ENCODE results near the gene CHRNA9. TPM values are rescaled to one million over a fixed set of nuclear protein-coding genes. Genes with fewer than 3 reads are reported as not detected.
A peak's percentile ranks its signal among the peaks of the same experiment; 100 is the strongest.

CHRNA9 gene
- total and polyA plus RNA-seq, 3 experiments from 2014 or later: 0.11 to 0.14 TPM; not detected in 1

GRCh38 chr4:40340030-40340429 lies 4.9 kb downstream of the CHRNA9 start:
- Mint-ChIP-seq H3K27ac (no peak overlapping the region), H3K27me3 (peaks cover 0 to 10% of the 10 kb centered on the region in 2 donors), H3K4me3 (no peak overlapping the region), H3K4me1 (no peaks in the 10 kb centered on the region), H3K9me3 (peaks cover 0 to 4% (median 0%) of the 10 kb centered on the region in 5 donors), H3K36me3 (peaks cover 0 to 4% (median 0%) of the 10 kb centered on the region in 3 donors)
- ChIA-PET POLR2A (no interaction called here), CTCF (no interaction called here)
- H3K9me3 ChIP-seq (ENCODE audit: low read length): no peaks in the 10 kb centered on the region
- DNase-seq: no peak
- H3K27ac ChIP-seq (ENCODE audit: low read depth, low read length): no peak overlapping the region
- H3K36me3 ChIP-seq (ENCODE audit: insufficient read depth, low read length): no peaks in the 10 kb centered on the region
- no peaks in the 10 kb centered on the region for H3K4me1 ChIP-seq (ENCODE audit: insufficient read depth, low read length)
- no peaks in the 10 kb centered on the region for H3K27me3 ChIP-seq (ENCODE audit: insufficient read depth, low read length, poor library complexity, severe bottlenecking)
- no peak overlapping the region for H3K4me3 ChIP-seq (ENCODE audit: low read length)

GRCh38 chr4:40347472-40347871 lies 12.3 kb downstream of the CHRNA9 start:
- H3K27ac Mint-ChIP-seq: no peak overlapping the region

GRCh38 chr4:40348000-40348399 lies 12.9 kb downstream of the CHRNA9 start:
- Mint-ChIP-seq H3K27me3 (peaks cover 4 to 5% of the 10 kb centered on the region in 2 donors), H3K9me3 (peaks cover 0 to 2% (median 0%) of the 10 kb centered on the region in 5 donors), H3K36me3 (peaks cover 0 to 4% (median 0%) of the 10 kb centered on the region in 3 donors), H3K27ac (no peak overlapping the region), H3K4me3 (no peak overlapping the region), H3K4me1 (no peaks in the 10 kb centered on the region)
- Histone ChIP-seq H3K4me3 (ENCODE audit: low read length) (no peak overlapping the region), H3K4me1 (ENCODE audit: insufficient read depth, low read length) (peaks cover 4% of the 10 kb centered on the region), H3K27me3 (ENCODE audit: insufficient read depth, low read length, poor library complexity, severe bottlenecking) (no peaks in the 10 kb centered on the region), H3K9me3 (ENCODE audit: low read length) (no peaks in the 10 kb centered on the region), H3K36me3 (ENCODE audit: insufficient read depth, low read length) (no peaks in the 10 kb centered on the region), H3K27ac (ENCODE audit: low read depth, low read length) (no peak overlapping the region)
- ChIA-PET POLR2A (no interaction called here), CTCF (no interaction called here)
- no peak for DNase-seq

More at GRCh38 chr4:40347472-40347871, 12.3 kb downstream of the CHRNA9 start:
- no peaks in the 10 kb centered on the region for H3K27me3 ChIP-seq (ENCODE audit: insufficient read depth, low read length, poor library complexity, severe bottlenecking)
- no peaks in the 10 kb centered on the region for H3K9me3 ChIP-seq (ENCODE audit: low read length)
- Mint-ChIP-seq H3K4me3 (no peak overlapping the region), H3K4me1 (no peaks in the 10 kb centered on the region), H3K36me3 (peaks cover 0 to 7% (median 0%) of the 10 kb centered on the region in 3 donors), H3K9me3 (peaks cover 0 to 3% (median 0%) of the 10 kb centered on the region in 5 donors), H3K27me3 (peaks cover 5% of the 10 kb centered on the region in 2 donors)
- no peak overlapping the region for H3K27ac ChIP-seq (ENCODE audit: low read depth, low read length)
- ChIA-PET POLR2A (interaction anchor here (0.5 kb wide), 1 partner anchor 11 kb away, joined by 4 read pairs; no protein-coding TSS in a partner anchor), CTCF (no interaction called here)
- no peak overlapping the region for H3K4me3 ChIP-seq (ENCODE audit: low read length)
- H3K36me3 ChIP-seq (ENCODE audit: insufficient read depth, low read length): no peaks in the 10 kb centered on the region
- DNase-seq: no peak
- H3K4me1 ChIP-seq (ENCODE audit: insufficient read depth, low read length): peaks cover 4% of the 10 kb centered on the region

GRCh38 chr4:40349561-40350198 lies 14.5 kb downstream of the CHRNA9 start:
- H3K36me3 Mint-ChIP-seq: peaks cover 0 to 4% (median 0%) of the 10 kb centered on the region in 3 donors
- Histone ChIP-seq H3K36me3 (ENCODE audit: insufficient read depth, low read length) (no peaks in the 10 kb centered on the region), H3K27ac (ENCODE audit: low read depth, low read length) (no peak overlapping the region), H3K9me3 (ENCODE audit: low read length) (no peaks in the 10 kb centered on the region), H3K27me3 (ENCODE audit: insufficient read depth, low read length, poor library complexity, severe bottlenecking) (no peaks in the 10 kb centered on the region), H3K4me1 (ENCODE audit: insufficient read depth, low read length) (peaks cover 4% of the 10 kb centered on the region), H3K4me3 (ENCODE audit: low read length) (no peak overlapping the region)
- H3K9me3 Mint-ChIP-seq: peaks cover 0 to 2% (median 0%) of the 10 kb centered on the region in 5 donors
- peaks cover 2 to 9% of the 10 kb centered on the region in 2 donors for H3K27me3 Mint-ChIP-seq
- H3K4me1 Mint-ChIP-seq: no peaks in the 10 kb centered on the region
- ChIA-PET CTCF (no interaction called here), POLR2A (no interaction called here)
- no peak overlapping the region for H3K4me3 Mint-ChIP-seq
- no peak overlapping the region for H3K27ac Mint-ChIP-seq
- no peak for DNase-seq

GRCh38 chr4:40350627-40351227 lies 15.6 kb downstream of the CHRNA9 start:
- peaks cover 0 to 4% (median 0%) of the 10 kb centered on the region in 3 donors for H3K36me3 Mint-ChIP-seq
- no peak for DNase-seq
- H3K36me3 ChIP-seq (ENCODE audit: insufficient read depth, low read length): no peaks in the 10 kb centered on the region
- peaks cover 4 to 13% of the 10 kb centered on the region in 2 donors for H3K27me3 Mint-ChIP-seq
- peaks cover 0 to 2% (median 0%) of the 10 kb centered on the region in 5 donors for H3K9me3 Mint-ChIP-seq
- ChIA-PET POLR2A (no interaction called here), CTCF (no interaction called here)
- H3K4me1 Mint-ChIP-seq: no peaks in the 10 kb centered on the region
- H3K4me3 Mint-ChIP-seq: no peak overlapping the region
- no peak overlapping the region for H3K4me3 ChIP-seq (ENCODE audit: low read length)
- peaks cover 4% of the 10 kb centered on the region for H3K4me1 ChIP-seq (ENCODE audit: insufficient read depth, low read length)
- H3K27ac Mint-ChIP-seq: no peak overlapping the region
- no peaks in the 10 kb centered on the region for H3K27me3 ChIP-seq (ENCODE audit: insufficient read depth, low read length, poor library complexity, severe bottlenecking)
- H3K9me3 ChIP-seq (ENCODE audit: low read length): no peaks in the 10 kb centered on the region
- no peak overlapping the region for H3K27ac ChIP-seq (ENCODE audit: low read depth, low read length)

GRCh38 chr4:40354158-40354557 lies 19.0 kb downstream of the CHRNA9 start:
- H3K9me3 Mint-ChIP-seq: peaks cover 0 to 2% (median 0%) of the 10 kb centered on the region in 5 donors
- Histone ChIP-seq H3K27me3 (ENCODE audit: insufficient read depth, low read length, poor library complexity, severe bottlenecking) (no peaks in the 10 kb centered on the region), H3K36me3 (ENCODE audit: insufficient read depth, low read length) (no peaks in the 10 kb centered on the region), H3K4me3 (ENCODE audit: low read length) (no peak overlapping the region), H3K4me1 (ENCODE audit: insufficient read depth, low read length) (peaks cover 4% of the 10 kb centered on the region), H3K27ac (ENCODE audit: low read depth, low read length) (no peak overlapping the region), H3K9me3 (ENCODE audit: low read length) (no peaks in the 10 kb centered on the region)
- DNase-seq: no peak
- POLR2A ChIA-PET: no interaction called here
- no peaks in the 10 kb centered on the region for H3K4me1 Mint-ChIP-seq
- CTCF ChIA-PET: no interaction called here
- H3K27me3 Mint-ChIP-seq: peaks cover 12 to 19% of the 10 kb centered on the region in 2 donors
- peak overlapping the region in 1 of 8 donors; percentile 25 for H3K27ac Mint-ChIP-seq
- peaks cover 0 to 4% (median 0%) of the 10 kb centered on the region in 3 donors for H3K36me3 Mint-ChIP-seq
- no peak overlapping the region for H3K4me3 Mint-ChIP-seq

GRCh38 chr4:40355131-40355530 lies 20.0 kb downstream of the CHRNA9 start:
- H3K4me3 Mint-ChIP-seq: no peak overlapping the region
- H3K4me1 ChIP-seq (ENCODE audit: insufficient read depth, low read length): no peaks in the 10 kb centered on the region
- no peak overlapping the region for H3K27ac Mint-ChIP-seq
- no peak overlapping the region for H3K4me3 ChIP-seq (ENCODE audit: low read length)
- no peaks in the 10 kb centered on the region for H3K9me3 ChIP-seq (ENCODE audit: low read length)
- peaks cover 0 to 2% (median 0%) of the 10 kb centered on the region in 5 donors for H3K9me3 Mint-ChIP-seq
- ChIA-PET POLR2A (no interaction called here), CTCF (no interaction called here)
- H3K27me3 ChIP-seq (ENCODE audit: insufficient read depth, low read length, poor library complexity, severe bottlenecking): no peaks in the 10 kb centered on the region
- H3K36me3 Mint-ChIP-seq: peaks cover 0 to 4% (median 0%) of the 10 kb centered on the region in 3 donors
- no peaks in the 10 kb centered on the region for H3K36me3 ChIP-seq (ENCODE audit: insufficient read depth, low read length)
- no peak overlapping the region for H3K27ac ChIP-seq (ENCODE audit: low read depth, low read length)
- H3K4me1 Mint-ChIP-seq: no peaks in the 10 kb centered on the region
- peaks cover 12 to 19% of the 10 kb centered on the region in 2 donors for H3K27me3 Mint-ChIP-seq
- no peak for DNase-seq

- Mint-ChIP-seq H3K4me1 (no peaks in the 10 kb centered on the region), H3K9me3 (peaks cover 0 to 5% (median 2%) of the 10 kb centered on the region in 5 donors), H3K27me3 (peaks cover 12 to 24% of the 10 kb centered on the region in 2 donors), H3K27ac (no peak overlapping the region), H3K4me3 (no peak overlapping the region), H3K36me3 (peaks cover 0 to 6% (median 0%) of the 10 kb centered on the region in 3 donors)
- POLR2A ChIA-PET: no interaction called here
- Histone ChIP-seq H3K4me3 (ENCODE audit: low read length) (no peak overlapping the region), H3K27ac (ENCODE audit: low read depth, low read length) (no peak overlapping the region), H3K9me3 (ENCODE audit: low read length) (no peaks in the 10 kb centered on the region), H3K27me3 (ENCODE audit: insufficient read depth, low read length, poor library complexity, severe bottlenecking) (no peaks in the 10 kb centered on the region), H3K4me1 (ENCODE audit: insufficient read depth, low read length) (no peaks in the 10 kb centered on the region), H3K36me3 (ENCODE audit: insufficient read depth, low read length) (no peaks in the 10 kb centered on the region)
- no peak for DNase-seq
- CTCF ChIA-PET: no interaction called here
These were observed 22.6 kb downstream of the CHRNA9 start for GRCh38 chr4:40357738-40358137.

Data from CD8-positive, alpha-beta memory T cell (primary cell).